Thoracic aorta (tissue), 2 donors: ENCODE measurements around the gene KIAA1671. TPM values are rescaled to one million over a fixed set of nuclear protein-coding genes. Genes with fewer than 3 reads are reported as not detected.

Experiments
- ATAC-seq: fragments of 150-250 bp; one replicate; pipeline ENCODE4 v1.8.0; 2017; ENCODE audit warnings: low read depth; ENCODE audit not compliant: insufficient number of reproducible peaks, low FRiP score
- DNase-seq: peaks from one replicate; pipeline ENCODE4 v3.0.0-alpha.2; 2020; ENCODE audit warnings: low spot score
- H3K27ac ChIP-seq, 2 donors: fragments of 200-600 bp; sonication (generic); 1 replicate in 1 of 2; 2 replicates in 1 of 2; pipeline ENCODE4 v1.5.1; 2016; ENCODE audit warnings: mild to moderate bottlenecking in 2 of 2, moderate library complexity in 2 of 2
- H3K27me3 ChIP-seq: fragments of 200-600 bp; sonication (generic); replicated peaks from 2 replicates; pipeline ENCODE4 v1.6.0; 2016; ENCODE audit warnings: mild to moderate bottlenecking; ENCODE audit not compliant: insufficient read depth
- H3K36me3 ChIP-seq: fragments of 200-600 bp; sonication (generic); one replicate; pipeline ENCODE4 v1.5.1; 2016
- H3K4me1 ChIP-seq, 2 donors: fragments of 200-600 bp; sonication (generic); 1 replicate in 1 of 2; 2 replicates in 1 of 2; pipeline versions ENCODE4 v1.5.1 to v1.6.0; 2016; ENCODE audit warnings: low read depth in 2 of 2, mild to moderate bottlenecking in 1 of 2; ENCODE audit not compliant: control insufficient read depth in 1 of 2
- H3K4me3 ChIP-seq: fragments of 200-600 bp; sonication (generic); 2 replicates; pipeline ENCODE4 v1.5.1; 2016; ENCODE audit warnings: mild to moderate bottlenecking
- H3K9me3 ChIP-seq: fragments of 200-600 bp; sonication (generic); 2 replicates; pipeline ENCODE4 v1.5.1; 2016
- CTCF ChIP-seq: fragments of 200-600 bp; sonication (generic); IDR thresholded peaks from one replicate; pipeline ENCODE4 v1.5.1; 2019; ENCODE audit warnings: antibody characterized with exemption
- total RNA-seq, 2 donors: library from RNA; depleted of rRNA; stranded (reverse); fragments of >200 nt; gene quantifications; one replicate each; pipeline versions ENCODE4 v1.1.0 to v1.2.3, GENCODE V29; 2016

The KIAA1671 gene
- total RNA-seq, 2 donors from 2014 or later: 57.8 to 86.8 TPM

GRCh38 chr22:24926428-24926725 lies 26.1 kb upstream of the KIAA1671 start:
- Histone ChIP-seq H3K36me3 (peaks cover 13% of the 10 kb centered on the region), H3K27ac (no peak overlapping the region), H3K9me3 (peaks cover 4% of the 10 kb centered on the region), H3K27me3 (no peaks in the 10 kb centered on the region), H3K4me3 (no peak overlapping the region), H3K4me1 (no peaks in the 10 kb centered on the region)
- DNase-seq (no peak), ATAC-seq (no peak)
- no peak for TF ChIP-seq CTCF

GRCh38 chr22:24926849-24927579 lies 25.5 kb upstream of the KIAA1671 start:
- DNase-seq (no peak), ATAC-seq (no peak)
- Histone ChIP-seq H3K9me3 (peaks cover 4% of the 10 kb centered on the region), H3K4me3 (no peak overlapping the region), H3K36me3 (peaks cover 13% of the 10 kb centered on the region), H3K27me3 (no peaks in the 10 kb centered on the region), H3K4me1 (no peaks in the 10 kb centered on the region), H3K27ac (no peak overlapping the region)
- TF ChIP-seq CTCF: no peak

GRCh38 chr22:24928322-24928721 lies 24.2 kb upstream of the KIAA1671 start:
- no peaks in the 10 kb centered on the region for H3K4me1 ChIP-seq
- ATAC-seq (no peak), DNase-seq (no peak)
- H3K27ac ChIP-seq: no peak overlapping the region
- no peaks in the 10 kb centered on the region for H3K27me3 ChIP-seq
- H3K4me3 ChIP-seq: no peak overlapping the region
- peaks cover 13% of the 10 kb centered on the region for H3K36me3 ChIP-seq
- H3K9me3 ChIP-seq: peaks cover 4% of the 10 kb centered on the region
- TF ChIP-seq CTCF: no peak

- DNase-seq: no peak
- H3K4me1 ChIP-seq: no peaks in the 10 kb centered on the region
- no peaks in the 10 kb centered on the region for H3K36me3 ChIP-seq
- no peak overlapping the region for H3K27ac ChIP-seq
- ATAC-seq: no peak
- H3K9me3 ChIP-seq: peaks cover 4% of the 10 kb centered on the region
- H3K4me3 ChIP-seq: no peak overlapping the region
- no peak for TF ChIP-seq CTCF
- H3K27me3 ChIP-seq: no peaks in the 10 kb centered on the region
These were observed 21.8 kb upstream of the KIAA1671 start for GRCh38 chr22:24930678-24931077.

- TF ChIP-seq CTCF: no peak
- no peaks in the 10 kb centered on the region for H3K4me1 ChIP-seq
- H3K36me3 ChIP-seq: no peaks in the 10 kb centered on the region
- no peak overlapping the region for H3K4me3 ChIP-seq
- ATAC-seq: no peak
- DNase-seq: no peak
- no peaks in the 10 kb centered on the region for H3K27me3 ChIP-seq
- H3K9me3 ChIP-seq: no peaks in the 10 kb centered on the region
- H3K27ac ChIP-seq: no peak overlapping the region
These were observed 16.6 kb upstream of the KIAA1671 start for GRCh38 chr22:24935771-24936483.
